GM10847 (cell line): Measurements from ENCODE around the gene IER3.

Source experiments
- POLR2A ChIP-seq: IDR thresholded peaks from 2 replicates; pipeline ENCODE4 v1.6.1; 2011; ENCODE audit not compliant: insufficient read length; ENCODE audit errors: extremely low read depth

Gene IER3

GRCh38 chr6:30741063-30741779, 3.1 kb downstream of the IER3 start:
- no peak for TF ChIP-seq POLR2A

- TF ChIP-seq POLR2A, result no peak
Measured at GRCh38 chr6:30740540-30740870, 3.8 kb downstream of the IER3 start.

- no peak for TF ChIP-seq POLR2A
Measured at GRCh38 chr6:30738532-30738931, 5.8 kb downstream of the IER3 start.

- no peak for TF ChIP-seq POLR2A
Measured at GRCh38 chr6:30735668-30736314, 8.6 kb downstream of the IER3 start.

- TF ChIP-seq POLR2A, result no peak
Measured at GRCh38 chr6:30732237-30732943, 12.0 kb downstream of the IER3 start.

GRCh38 chr6:30730601-30731435, 13.5 kb downstream of the IER3 start:
- no peak for TF ChIP-seq POLR2A

- TF ChIP-seq POLR2A, result no peak
Measured at GRCh38 chr6:30727920-30728553, 16.3 kb downstream of the IER3 start.

GRCh38 chr6:30726506-30727413, 17.6 kb downstream of the IER3 start:
- TF ChIP-seq POLR2A, result no peak

GRCh38 chr6:30725713-30726505, 18.4 kb downstream of the IER3 start:
- TF ChIP-seq POLR2A, result peak; percentile 23

GRCh38 chr6:30724906-30725667, 19.3 kb downstream of the IER3 start:
- TF ChIP-seq POLR2A, result no peak

- TF ChIP-seq POLR2A, result no peak
Measured at GRCh38 chr6:30722280-30723112, 21.9 kb downstream of the IER3 start.
